HepG2 (cell line): ENCODE data around the gene HAT1. TPM values are rescaled to one million over a fixed set of nuclear protein-coding genes. Genes with fewer than 3 reads are reported as not detected.

Source experiments
- ATAC-seq: fragments of 200-7000 bp; cut with Tn5 transposase; 3 replicates; pipeline ENCODE4 v1.9.1; 2020; ENCODE audit warnings: mild to moderate bottlenecking, moderate library complexity
- BruUV-seq: library from RNA; stranded (reverse); fragments of 400-500 nt; replicated peaks from 2 replicates; lab custom pipeline; 2021; lab: Mats Ljungman, UMichigan
- CTCF ChIA-PET: fragments of 300-600 bp; formaldehyde crosslinking; extraction: SDS; loops from one replicate; lab custom pipeline; 2021; ENCODE audit warnings: low total read pairs, inconsistent platforms, low intra/inter-chr PET ratio; lab: Yijun Ruan, JAX
- POLR2A ChIA-PET: fragments of 350-600 bp; sonication (Branson Sonifier 250); formaldehyde crosslinking; loops from one replicate; lab custom pipeline; 2020; ENCODE audit warnings: antibody characterized with exemption, inconsistent platforms; lab: Yijun Ruan, JAX
- DNase-seq: peaks from one replicate; pipeline ENCODE4 v3.0.0-alpha.2; 2015; ENCODE audit warnings: low spot score
- FAIRE-seq: peaks from 3 replicates; lab custom pipeline; 2011; peaks lifted over from hg19 to GRCh38; lab: Jason Lieb, UNC
- H2AFZ ChIP-seq: one replicate; pipeline ENCODE4 v1.6.1; 2011; ENCODE audit warnings: low read length, inconsistent platforms
- H3K27ac ChIP-seq: fragments of 300-600 bp; 3 replicates; pipeline ENCODE4 v1.8.0; 2011; ENCODE audit warnings: mixed run types, mild to moderate bottlenecking, mixed read lengths, low read length, inconsistent platforms; ENCODE audit not compliant: insufficient read depth; ENCODE audit errors: extremely low read length
- H3K27me3 ChIP-seq, 2 experiments: fragments of 200-600 bp in 1 of 2; 2 replicates in 1 of 2; 3 replicates in 1 of 2; pipeline versions ENCODE4 v1.6.0 to v1.8.0; 2011; ENCODE audit warnings: low read length in 2 of 2, mild to moderate bottlenecking in 2 of 2, moderate library complexity in 2 of 2, inconsistent platforms in 1 of 2; ENCODE audit not compliant: insufficient read depth in 2 of 2, control insufficient read depth in 1 of 2
- H3K36me3 ChIP-seq, 2 experiments: fragments of 200-600 bp in 1 of 2; replicated peaks in 1 of 2; 2 replicates in 1 of 2; 3 replicates in 1 of 2; pipeline versions ENCODE4 v1.5.1 to v1.8.0; 2011; ENCODE audit warnings: low read length in 2 of 2, inconsistent platforms in 1 of 2; ENCODE audit not compliant: insufficient read depth in 2 of 2, control insufficient read depth in 1 of 2
- H3K4me1 ChIP-seq: 2 replicates; pipeline ENCODE4 v1.5.1; 2012; ENCODE audit warnings: low read length, inconsistent platforms; ENCODE audit not compliant: insufficient read depth
- H3K4me2 ChIP-seq: 2 replicates; pipeline ENCODE4 v1.6.0; 2011; ENCODE audit warnings: low read depth, low read length, inconsistent platforms
- H3K4me3 ChIP-seq, 3 experiments: fragments of 200-600 bp in 1 of 3; sonication (generic), shearing (Covaris generic) in 1 of 3; replicated peaks in 1 of 3; 2 replicates each; pipeline ENCODE4 v1.5.1; 2011 to 2016; ENCODE audit warnings: low read length in 3 of 3, inconsistent platforms in 2 of 3, low read depth in 2 of 3, mild to moderate bottlenecking in 2 of 3, control low read depth in 1 of 3, mixed read lengths in 1 of 3; ENCODE audit not compliant: insufficient read depth in 1 of 3
- H3K79me2 ChIP-seq: one replicate; pipeline ENCODE4 v1.6.1; 2011; ENCODE audit warnings: low read length, inconsistent platforms; ENCODE audit not compliant: insufficient read depth
- H3K9ac ChIP-seq: 2 replicates; pipeline ENCODE4 v1.6.0; 2011; ENCODE audit warnings: mild to moderate bottlenecking, low read depth, low read length, inconsistent platforms; ENCODE audit not compliant: insufficient read depth
- H3K9me3 ChIP-seq: 2 replicates; pipeline ENCODE4 v1.5.1; 2012; ENCODE audit warnings: mild to moderate bottlenecking, low read length
- H4K20me1 ChIP-seq: 2 replicates; pipeline ENCODE4 v1.6.0; 2011; ENCODE audit warnings: inconsistent platforms, mild to moderate bottlenecking, low read length, moderate library complexity; ENCODE audit not compliant: insufficient read depth
- ATF1 ChIP-seq: IDR thresholded peaks from 2 replicates; pipeline ENCODE4 v1.6.1; 2016; ENCODE audit warnings: mild to moderate bottlenecking, control low read depth
- ATM ChIP-seq: fragments of 450-650 bp; IDR thresholded peaks from 2 replicates; pipeline ENCODE4 v1.7.1; 2017; ENCODE audit warnings: mild to moderate bottlenecking, borderline replicate concordance
- CERS6 ChIP-seq: sonication (generic); formaldehyde crosslinking; IDR thresholded peaks from 2 replicates; pipeline ENCODE4 v1.5.0; 2020; ENCODE audit warnings: missing genetic modification reagents
- DDIT3 ChIP-seq: sonication (generic); formaldehyde crosslinking; IDR thresholded peaks from 2 replicates; pipeline ENCODE4 v1.4.0; 2020; ENCODE audit warnings: mild to moderate bottlenecking, missing genetic modification reagents
- ELF3 ChIP-seq: IDR thresholded peaks from 2 replicates; pipeline ENCODE4 v1.6.1; 2016; ENCODE audit warnings: missing genetic modification reagents, missing compliant biosample characterization
- FOXA3 ChIP-seq: IDR thresholded peaks from 2 replicates; pipeline ENCODE4 v1.6.1; 2016; ENCODE audit warnings: missing genetic modification reagents, missing compliant biosample characterization
- HOXA9 ChIP-seq: sonication (generic); formaldehyde crosslinking; IDR thresholded peaks from 2 replicates; pipeline ENCODE4 v1.8.1; 2022; ENCODE audit warnings: missing genetic modification reagents, mild to moderate bottlenecking, moderate library complexity, borderline replicate concordance
- MBD4 ChIP-seq: IDR thresholded peaks from 2 replicates; pipeline ENCODE4 v1.6.1; 2012; ENCODE audit warnings: low read length, inconsistent platforms, borderline replicate concordance
- PHB2 ChIP-seq: fragments of 450-650 bp; IDR thresholded peaks from 2 replicates; pipeline ENCODE4 v1.6.1; 2018; ENCODE audit not compliant: partially characterized antibody
- RXRB ChIP-seq: IDR thresholded peaks from 2 replicates; pipeline ENCODE4 v1.6.1; 2016; ENCODE audit warnings: borderline replicate concordance, missing genetic modification reagents, missing compliant biosample characterization
- SP4 ChIP-seq: sonication (generic); formaldehyde crosslinking; IDR thresholded peaks from 2 replicates; pipeline ENCODE4 v1.8.1; 2023; ENCODE audit warnings: mild to moderate bottlenecking, missing genetic modification reagents
- SRY ChIP-seq: sonication (generic); formaldehyde crosslinking; IDR thresholded peaks from 2 replicates; pipeline ENCODE4 v1.8.0; 2022; ENCODE audit warnings: mild to moderate bottlenecking, missing genetic modification reagents
- U2AF1 ChIP-seq: fragments of 200-400 bp; formaldehyde crosslinking; optimal IDR thresholded peaks from 2 replicates; pipeline ENCODE3; 2017; ENCODE audit warnings: mild to moderate bottlenecking, low read depth, low read length
- YEATS4 ChIP-seq: sonication (generic); formaldehyde crosslinking; IDR thresholded peaks from 2 replicates; pipeline ENCODE4 v1.4.0; 2020; ENCODE audit warnings: missing genetic modification reagents, borderline replicate concordance
- ZBTB21 ChIP-seq: sonication (generic); formaldehyde crosslinking; IDR thresholded peaks from 2 replicates; pipeline ENCODE4 v1.4.0; 2020; ENCODE audit warnings: missing genetic modification reagents
- ZKSCAN8 ChIP-seq: IDR thresholded peaks from 2 replicates; pipeline ENCODE4 v1.6.1; 2016; ENCODE audit warnings: borderline replicate concordance, missing genetic modification reagents, missing compliant biosample characterization
- ZNF121 ChIP-seq: sonication (generic); formaldehyde crosslinking; IDR thresholded peaks from 2 replicates; pipeline ENCODE4 v1.5.0; 2020; ENCODE audit warnings: mild to moderate bottlenecking, missing genetic modification reagents
- ZNF232 ChIP-seq: sonication (generic); formaldehyde crosslinking; IDR thresholded peaks from 2 replicates; pipeline ENCODE4 v1.4.0; 2020; ENCODE audit warnings: missing genetic modification reagents, borderline replicate concordance
- ZNF331 ChIP-seq: sonication (generic); formaldehyde crosslinking; IDR thresholded peaks from 2 replicates; pipeline ENCODE4 v1.4.0; 2020; ENCODE audit warnings: missing genetic modification reagents
- ZNF33B ChIP-seq: sonication (generic); formaldehyde crosslinking; IDR thresholded peaks from 2 replicates; pipeline ENCODE4 v1.5.1; 2020; ENCODE audit warnings: mild to moderate bottlenecking, missing genetic modification reagents
- ZNF362 ChIP-seq: sonication (generic); formaldehyde crosslinking; IDR thresholded peaks from 2 replicates; pipeline ENCODE4 v1.4.0; 2020; ENCODE audit warnings: missing genetic modification reagents, mild to moderate bottlenecking, borderline replicate concordance
- ZNF431 ChIP-seq: sonication (generic); formaldehyde crosslinking; IDR thresholded peaks from 2 replicates; pipeline ENCODE4 v1.9.0; 2022; ENCODE audit warnings: missing genetic modification reagents, low read depth, mild to moderate bottlenecking, borderline replicate concordance
- ZNF543 ChIP-seq: sonication (generic); formaldehyde crosslinking; IDR thresholded peaks from 2 replicates; pipeline ENCODE4 v1.4.0; 2020; ENCODE audit warnings: mild to moderate bottlenecking, missing genetic modification reagents
- ZNF572 ChIP-seq: sonication (generic); formaldehyde crosslinking; IDR thresholded peaks from 2 replicates; pipeline ENCODE4 v1.5.1; 2020; ENCODE audit warnings: mild to moderate bottlenecking, missing genetic modification reagents
- ZNF652 ChIP-seq: IDR thresholded peaks from 2 replicates; pipeline ENCODE4 v1.6.1; 2016; ENCODE audit warnings: low read depth, borderline replicate concordance
- ZNF720 ChIP-seq: sonication (generic); formaldehyde crosslinking; IDR thresholded peaks from 2 replicates; pipeline ENCODE4 v1.4.0; 2020; ENCODE audit warnings: missing genetic modification reagents
- WGBS: methylation state at CpG from one replicate; pipeline ENCODE4 v1.1.6; 2017; ENCODE audit warnings: low lambda C conversion rate; 5-methylcytosine and 5-hydroxymethylcytosine counted together
- in situ Hi-C: cut with HindIII; loops from 2 replicates; pipeline ENCODE4 v1.10.0; 2017; ENCODE audit warnings: low pct_unique_long_range_greater_than_20kb; ENCODE audit not compliant: extremely low pct_ligation_motif_present
- intact Hi-C: fragments of 100-400 bp; cut with micrococcal nuclease; formaldehyde crosslinking; loops from one replicate; pipeline ENCODE4 v1.10.0; 2022; ENCODE audit not compliant: unreplicated experiment
- polyA plus RNA-seq, 8 experiments: library from polyadenylated mRNA; depleted of rRNA in 3 of 8; stranded (reverse) in 7 of 8; unstranded in 1 of 8; fragments of >200 nt; fragmentation: Illumina TruSeq in 4 of 8; extraction: Trizol in 4 of 8; gene quantifications; 2 replicates each; pipeline versions ENCODE4 v1.2.1 to v1.2.3, GENCODE V29; 2011 to 2016; ENCODE audit warnings: low read depth in 4 of 8, missing spikeins in 1 of 8, mixed read lengths in 1 of 8; ENCODE audit not compliant: insufficient read depth in 1 of 8
- total RNA-seq, 5 experiments: library from RNA; depleted of rRNA; stranded (reverse); fragments of >200 nt; fragmentation: Illumina TruSeq; extraction: Trizol; gene quantifications; 2 replicates each; pipeline ENCODE4 v1.2.3, GENCODE V29; 2016; ENCODE audit warnings: low read depth in 1 of 5

Gene HAT1
- total and polyA plus RNA-seq, 2 of the 13 experiments (the other 11 are each of a cell fraction or from before 2014, with no cell fraction given): 45.4 to 119 TPM

- WGBS: 4% methylated on average over 13 of the region's 13 CpGs
- TF ChIP-seq HOXA9 (CRISPR knock-in tag) (0 out of 2 replicates have a peak, but pooled peaks have one; percentile 0), FOXA3 (CRISPR knock-in tag) (no peak), ATM (no peak), ZNF543 (no peak), SRY (no peak), SP4 (CRISPR knock-in tag) (no peak), ZNF232 (CRISPR knock-in tag) (no peak), ZKSCAN8 (0 out of 2 replicates have a peak, but pooled peaks have one; percentile 32), ZBTB21 (CRISPR knock-in tag) (0 out of 2 replicates have a peak, but pooled peaks have one; percentile 12), ZNF720 (CRISPR knock-in tag) (no peak), ELF3 (CRISPR knock-in tag) (no peak), ATF1 (CRISPR knock-in tag) (0 out of 2 replicates have a peak, but pooled peaks have one; percentile 26), YEATS4 (CRISPR knock-in tag) (no peak), DDIT3 (CRISPR knock-in tag) (no peak), ZNF652 (CRISPR knock-in tag) (peak; percentile 51; the same call in 1 of the 2 replicates), RXRB (CRISPR knock-in tag) (0 out of 2 replicates have a peak, but pooled peaks have one; percentile 9), ZNF33B (CRISPR knock-in tag) (no peak), U2AF1 (no peak), ZNF431 (CRISPR knock-in tag) (no peak), ZNF572 (CRISPR knock-in tag) (no peak), MBD4 (no peak), ZNF121 (CRISPR knock-in tag) (no peak), CERS6 (CRISPR knock-in tag) (no peak), ZNF362 (CRISPR knock-in tag) (peak; percentile 46; the same call in 1 of the 2 replicates), PHB2 (no peak), ZNF331 (CRISPR knock-in tag) (no peak)
These were observed 945 bp downstream of the HAT1 start for GRCh38 chr2:171923206-171923605.

More at GRCh38 chr2:171923206-171923605, 945 bp downstream of the HAT1 start:
- intact Hi-C loops: loop anchor here (5.0 kb wide), 2 partner anchors 111 to 221 kb away; no protein-coding TSS in a partner anchor
- CTCF ChIA-PET: no interaction called here
- Histone ChIP-seq H3K27me3 (peaks cover 0 to 3% of the 10 kb centered on the region in 2 experiments; a peak in 1 of 5 replicates), H3K4me1 (peaks cover 32% of the 10 kb centered on the region), H3K79me2 (peaks cover 30% of the 10 kb centered on the region), H3K4me2 (peak overlapping the region; percentile 88), H3K9me3 (no peaks in the 10 kb centered on the region), H3K36me3 (peaks cover 0 to 14% of the 10 kb centered on the region in 2 experiments; a peak in 3 of 5 replicates), H3K9ac (peak overlapping the region; percentile 87), H4K20me1 (no peaks in the 10 kb centered on the region), H2AFZ (peak overlapping the region; percentile 81), H3K27ac (peak overlapping the region; percentile 83), H3K4me3 (peak overlapping the region; percentile 87 to 95 (median 87))
- FAIRE-seq (peak; percentile 42), DNase-seq (peak; percentile 32), ATAC-seq (peak; percentile 67)
- in situ Hi-C loops: no loop called here
- POLR2A ChIA-PET: interaction anchor here (0.7 to 1.9 kb wide), 7 partner anchors 18 to 180 kb away, joined by 3 to 11 read pairs (median 6); partner anchors contain the start of genes DLX2 and SLC25A12
- BruUV-seq: no TSS peak
